ENCODE results near the gene SMIM32.

GRCh38 chr5:136197462-136198142 is 4.6 kb upstream of the SMIM32 start:
- TF ChIP-seq ATF3 (IDR thresholded peaks at IDR 0.05) (no peak), TAF1 (conservative IDR thresholded peaks at IDR 0.05) (no peak)
- TF ChIP-seq, protein P1, sequence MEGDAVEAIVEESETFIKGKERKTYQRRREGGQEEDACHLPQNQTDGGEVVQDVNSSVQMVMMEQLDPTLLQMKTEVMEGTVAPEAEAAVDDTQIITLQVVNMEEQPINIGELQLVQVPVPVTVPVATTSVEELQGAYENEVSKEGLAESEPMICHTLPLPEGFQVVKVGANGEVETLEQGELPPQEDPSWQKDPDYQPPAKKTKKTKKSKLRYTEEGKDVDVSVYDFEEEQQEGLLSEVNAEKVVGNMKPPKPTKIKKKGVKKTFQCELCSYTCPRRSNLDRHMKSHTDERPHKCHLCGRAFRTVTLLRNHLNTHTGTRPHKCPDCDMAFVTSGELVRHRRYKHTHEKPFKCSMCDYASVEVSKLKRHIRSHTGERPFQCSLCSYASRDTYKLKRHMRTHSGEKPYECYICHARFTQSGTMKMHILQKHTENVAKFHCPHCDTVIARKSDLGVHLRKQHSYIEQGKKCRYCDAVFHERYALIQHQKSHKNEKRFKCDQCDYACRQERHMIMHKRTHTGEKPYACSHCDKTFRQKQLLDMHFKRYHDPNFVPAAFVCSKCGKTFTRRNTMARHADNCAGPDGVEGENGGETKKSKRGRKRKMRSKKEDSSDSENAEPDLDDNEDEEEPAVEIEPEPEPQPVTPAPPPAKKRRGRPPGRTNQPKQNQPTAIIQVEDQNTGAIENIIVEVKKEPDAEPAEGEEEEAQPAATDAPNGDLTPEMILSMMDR (IDR thresholded peaks at IDR 0.05; ENCODE audit: low read depth, low read length, missing input control) = no peak
